NCI-H1417 (cell line): ENCODE measurements around the gene SLC25A40.
A peak's percentile ranks its signal among the peaks of the same experiment; 100 is the strongest.
"Not testable (repeated sequence)": the region's sequence is repeated elsewhere in the genome, so short reads cannot be mapped to it uniquely, and the experiment has no call there.

ENCODE experiments used
- DNase-seq, 3 experiments: peaks; one replicate each; lab custom pipeline; 2025; lab: John Stamatoyannopoulos, UW

Gene SLC25A40

DNA sequence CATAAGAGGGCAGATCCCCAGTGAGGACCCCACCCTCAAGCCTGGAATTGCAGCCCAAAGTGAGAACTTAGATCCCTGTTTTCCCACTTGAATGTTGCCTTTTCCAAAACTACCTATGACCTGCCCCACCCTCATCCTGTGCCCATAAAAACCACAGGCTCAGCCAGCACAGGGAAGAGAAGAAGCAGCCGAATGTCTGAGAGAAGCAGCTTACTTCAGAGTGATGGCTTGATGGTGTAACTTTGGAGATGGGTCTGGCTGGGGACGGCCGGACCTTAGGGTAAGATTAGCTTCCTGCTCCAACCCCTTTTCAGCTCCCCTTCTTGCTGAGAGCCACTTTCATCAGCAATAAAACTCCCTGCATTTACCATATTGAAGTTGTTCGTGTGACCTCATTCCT, 5.7 kb downstream of the SLC25A40 start:
- no peak for DNase-seq

DNA sequence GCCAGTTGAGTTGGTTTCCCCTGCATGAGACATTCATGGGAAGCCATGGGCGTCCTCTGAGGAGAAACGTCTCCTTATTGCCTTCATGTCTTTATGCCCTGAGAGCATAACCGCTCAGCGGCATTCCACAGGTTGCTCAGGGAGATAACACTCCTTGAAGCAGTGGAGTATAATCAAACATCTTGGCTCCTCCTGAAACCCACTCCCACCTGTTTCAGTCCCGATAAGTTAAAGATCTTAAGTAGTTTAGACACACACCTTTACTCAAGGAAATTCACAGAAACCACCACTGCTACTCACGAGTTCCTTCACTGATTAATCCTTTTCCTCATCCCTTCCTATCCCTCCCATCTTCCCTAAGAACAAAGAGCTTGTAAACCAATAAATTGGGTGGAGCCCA, 9.6 kb downstream of the SLC25A40 start:
- not testable (repeated sequence) for DNase-seq

DNA sequence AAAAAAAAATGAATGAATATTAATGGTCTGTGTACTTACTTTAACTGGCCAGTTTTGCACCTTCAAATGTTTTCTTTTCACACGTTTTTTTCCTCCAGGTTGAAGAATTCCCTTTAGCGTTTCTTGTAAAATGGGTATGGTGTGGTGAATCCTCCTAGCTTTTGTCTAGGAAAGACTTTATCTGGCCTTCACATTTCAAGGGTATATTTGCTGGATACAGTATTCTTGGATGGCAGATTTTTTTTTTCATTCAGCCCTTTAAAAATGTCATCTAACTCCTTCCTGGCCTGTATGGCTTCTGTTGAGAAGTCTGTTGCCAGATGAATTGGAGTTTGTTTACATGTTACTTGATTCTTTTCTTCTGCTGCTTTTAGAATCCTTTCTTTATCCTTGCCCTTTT, 10.1 kb downstream of the SLC25A40 start:
- DNase-seq, result no peak

DNA sequence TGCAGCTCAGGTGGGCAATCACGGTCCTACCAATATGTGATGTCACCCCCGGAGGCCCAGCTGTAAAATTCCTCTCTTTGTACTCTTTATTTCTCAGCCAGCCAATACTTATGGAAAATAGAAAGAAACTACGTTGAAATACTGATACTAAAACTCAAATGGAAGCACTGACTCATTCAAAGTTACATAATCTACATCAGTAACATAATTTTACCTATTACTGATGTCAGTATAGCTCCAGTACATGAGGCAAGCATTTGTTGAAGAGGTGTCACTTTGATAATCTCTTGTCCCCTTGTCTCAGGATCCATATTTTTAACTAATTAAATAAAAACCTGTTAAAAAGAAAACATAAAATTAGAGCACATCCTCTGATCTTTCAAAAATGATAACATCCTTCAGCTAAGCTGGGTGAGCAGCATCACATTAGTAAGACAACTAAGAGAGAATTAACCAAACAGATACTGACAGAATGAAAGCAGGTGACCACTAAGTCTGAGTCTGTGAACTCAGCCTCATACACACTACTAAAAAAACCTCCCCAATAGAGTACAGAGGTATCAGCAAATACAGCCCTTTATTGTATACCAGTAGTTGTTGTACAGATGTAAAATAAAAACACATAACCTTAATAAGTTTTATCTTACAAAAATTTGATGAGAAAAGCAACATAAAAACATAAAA, 17.6 kb downstream of the SLC25A40 start:
- no peak for DNase-seq

DNA sequence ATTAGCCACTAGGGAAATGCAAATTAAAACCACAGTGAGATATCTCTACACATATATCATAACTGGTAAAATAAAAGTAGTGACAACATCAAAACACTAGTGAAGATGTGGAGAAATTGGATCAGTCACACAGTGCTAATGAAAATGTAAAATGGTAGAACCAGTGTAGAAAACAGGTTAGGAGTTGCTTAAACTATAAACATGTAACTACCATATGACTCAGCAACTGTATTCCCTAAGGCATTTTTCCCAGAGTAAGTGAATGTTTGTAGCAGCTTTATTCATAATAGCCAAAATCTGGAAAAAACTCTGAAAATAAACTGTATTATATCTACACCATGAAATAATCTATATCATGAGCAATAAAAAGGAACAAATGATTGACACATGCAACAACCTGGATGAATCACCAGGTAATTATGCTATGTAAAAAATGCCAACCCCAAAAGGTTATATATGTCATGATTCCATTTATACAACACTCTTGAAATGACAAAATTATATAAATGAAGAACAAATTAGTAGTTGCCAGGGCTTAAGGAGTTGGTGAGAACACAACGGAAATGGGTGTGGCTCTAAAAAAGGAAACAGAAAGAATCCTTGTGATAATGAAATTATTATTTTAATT, 22.8 kb downstream of the SLC25A40 start:
- DNase-seq, result no peak

DNA sequence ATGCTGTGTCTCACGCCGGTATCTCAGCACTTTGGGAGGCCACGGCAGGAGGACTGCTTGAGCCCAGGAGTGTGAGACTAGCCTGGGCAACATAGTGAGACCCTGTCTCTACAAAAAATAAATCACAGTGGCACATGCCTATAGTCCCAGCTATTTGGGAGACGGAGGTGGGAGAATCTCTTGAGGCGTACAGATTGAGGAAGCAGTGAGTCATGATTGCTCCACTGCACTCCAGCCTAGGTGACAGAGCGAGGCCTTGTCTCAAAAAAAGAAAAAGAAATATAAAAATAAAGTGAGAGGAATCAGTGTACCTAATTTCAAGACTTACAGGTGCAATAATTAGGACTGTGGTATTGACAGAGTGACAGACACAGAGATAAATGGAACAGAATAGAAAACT, 23.9 kb downstream of the SLC25A40 start:
- no peak for DNase-seq

DNA sequence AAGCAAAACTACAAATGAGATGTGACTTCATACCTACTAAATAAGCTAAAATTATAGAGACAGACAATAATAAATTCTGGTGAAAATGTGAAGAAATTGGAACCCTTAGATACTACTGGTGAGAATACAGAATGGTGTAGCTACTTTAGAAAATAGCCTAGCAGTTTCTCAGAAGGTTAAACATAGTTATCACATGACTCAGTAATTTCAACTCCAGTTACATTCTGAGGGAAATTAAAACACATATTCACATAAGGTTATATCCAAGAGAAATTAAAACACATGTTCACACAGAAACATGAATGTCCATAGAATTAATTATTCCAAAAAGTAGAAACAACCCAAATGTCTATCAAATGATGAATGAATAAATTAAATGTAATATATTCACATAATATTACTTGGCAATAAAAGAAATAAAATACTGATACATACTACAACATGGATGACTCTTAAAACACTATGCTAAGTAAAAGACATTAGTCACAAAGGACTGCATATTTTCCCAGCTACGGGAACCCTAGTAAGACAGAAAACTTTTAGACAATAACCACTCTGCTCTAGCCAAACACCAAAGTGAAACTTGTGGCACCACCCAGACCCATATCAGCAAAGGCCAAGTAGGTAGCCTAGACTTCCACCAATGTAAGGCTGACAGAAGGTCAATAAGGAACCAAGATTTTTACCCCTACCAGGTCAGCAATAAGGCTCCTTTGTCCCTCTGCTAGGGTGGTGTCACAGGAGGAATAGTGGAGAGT, 25.1 kb downstream of the SLC25A40 start:
- DNase-seq, result no peak

DNA sequence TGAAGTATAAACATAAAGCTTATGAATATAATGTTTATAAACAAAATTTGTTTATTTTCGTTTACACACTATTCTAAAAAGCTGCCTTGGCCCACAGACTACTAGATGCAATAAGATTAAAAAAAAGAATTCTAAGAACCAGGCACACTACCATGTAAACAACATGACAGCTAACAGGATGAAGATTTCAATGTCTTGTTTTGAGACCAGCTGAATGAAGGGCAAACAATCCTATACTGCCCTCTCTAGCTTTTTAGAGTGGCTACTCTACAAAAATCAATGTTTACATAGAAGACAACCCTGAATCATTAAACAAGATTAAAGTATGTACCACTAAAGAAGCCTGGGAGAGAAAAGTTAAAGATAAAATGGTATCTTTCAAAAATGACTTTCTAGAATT, 38.6 kb downstream of the SLC25A40 start:
- peak in 1 of 3 experiments; percentile 19 for DNase-seq

DNA sequence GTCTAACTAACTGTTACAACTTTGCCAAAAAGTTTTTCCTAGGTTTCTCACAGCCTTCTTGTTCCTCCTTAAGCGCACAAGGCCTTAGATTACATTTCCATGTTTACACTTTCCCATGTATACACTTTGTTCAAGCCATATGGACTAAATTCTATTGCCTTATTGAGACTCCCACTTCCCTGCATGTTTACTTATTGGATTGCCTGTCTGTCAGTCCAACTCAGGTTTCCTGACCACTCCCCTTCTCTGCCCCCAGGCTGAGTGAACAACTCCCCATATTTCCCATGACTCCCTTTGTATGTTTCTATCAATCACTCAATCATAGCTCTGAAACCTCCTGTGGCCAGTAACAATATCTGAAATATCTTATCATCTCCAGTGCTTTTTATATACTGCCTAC, 43.0 kb downstream of the SLC25A40 start:
- peak in 1 of 3 experiments; percentile 42 for DNase-seq

DNA sequence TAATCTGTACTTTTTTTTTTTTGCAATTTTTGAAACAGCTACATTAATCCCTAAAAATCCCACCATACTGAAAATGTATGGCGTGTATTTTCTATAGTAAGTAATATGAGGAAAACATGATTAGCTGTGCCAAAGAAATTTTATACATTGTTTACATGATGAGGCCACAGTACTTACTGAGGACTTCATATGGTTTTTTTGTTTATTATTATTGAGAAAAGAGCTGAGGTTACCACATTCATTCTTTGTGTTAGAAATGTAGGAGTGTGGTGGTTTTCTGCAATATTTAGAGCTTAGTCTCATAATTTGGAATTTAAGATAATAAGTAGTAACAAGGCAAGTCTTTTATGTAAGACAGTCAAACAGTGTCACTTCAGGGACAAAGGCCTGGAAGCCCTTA, 45.1 kb downstream of the SLC25A40 start:
- no peak for DNase-seq

DNA sequence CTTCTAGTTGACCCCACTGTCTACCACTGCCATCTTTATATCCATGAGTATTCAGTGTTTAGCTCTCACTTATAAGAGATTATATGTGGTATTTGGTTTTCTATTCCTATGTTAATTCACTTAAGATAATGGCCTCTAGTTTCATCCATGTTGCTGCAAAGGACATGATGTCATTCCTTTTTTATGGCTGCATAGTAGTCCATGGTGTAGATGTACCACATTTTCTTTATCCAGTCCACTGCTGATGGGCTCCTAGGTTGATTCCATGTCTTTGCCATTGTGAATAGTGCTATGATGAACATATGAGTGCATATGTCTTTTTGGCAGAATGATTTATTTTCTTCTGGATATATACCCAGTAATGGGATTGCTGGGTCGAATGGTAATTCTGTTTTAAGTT, 47.8 kb downstream of the SLC25A40 start:
- not testable (repeated sequence) for DNase-seq

DNA sequence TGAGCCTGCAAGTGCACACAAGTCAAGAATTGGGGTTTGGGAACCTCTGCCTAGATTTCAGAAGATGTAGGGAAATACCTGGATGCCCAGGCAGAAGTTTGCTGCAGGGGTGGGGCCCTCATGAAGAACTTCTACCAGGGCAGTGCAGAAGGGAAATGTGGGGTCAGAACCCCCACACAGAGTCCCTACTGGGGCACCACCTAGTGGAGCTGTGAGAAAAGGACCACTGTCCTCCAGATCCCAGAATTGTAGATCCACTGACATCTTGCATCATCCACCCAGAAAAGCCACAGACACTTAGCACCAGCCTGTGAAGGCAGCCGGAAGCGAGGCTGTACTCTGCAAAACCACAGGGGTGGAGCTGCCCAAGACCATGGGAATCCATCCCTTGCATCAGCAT, 50.8 kb downstream of the SLC25A40 start:
- not testable (repeated sequence) for DNase-seq

DNA sequence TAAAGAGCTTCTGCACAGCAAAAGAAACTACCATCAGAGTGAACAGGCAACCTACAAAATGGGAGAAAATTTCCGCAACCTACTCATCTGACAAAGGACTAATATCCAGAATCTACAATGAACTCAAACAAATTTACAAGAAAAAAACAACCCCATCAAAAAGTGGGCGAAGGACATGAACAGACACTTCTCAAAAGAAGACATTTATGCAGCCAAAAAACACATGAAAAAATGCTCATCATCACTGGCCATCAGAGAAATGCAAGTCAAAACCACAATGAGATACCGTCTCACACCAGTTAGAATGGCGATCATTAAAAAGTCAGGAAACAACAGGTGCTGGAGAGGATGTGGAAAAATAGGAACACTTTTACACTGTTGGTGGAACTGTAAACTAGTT, 54.1 kb downstream of the SLC25A40 start:
- DNase-seq, result not testable (repeated sequence)

DNA sequence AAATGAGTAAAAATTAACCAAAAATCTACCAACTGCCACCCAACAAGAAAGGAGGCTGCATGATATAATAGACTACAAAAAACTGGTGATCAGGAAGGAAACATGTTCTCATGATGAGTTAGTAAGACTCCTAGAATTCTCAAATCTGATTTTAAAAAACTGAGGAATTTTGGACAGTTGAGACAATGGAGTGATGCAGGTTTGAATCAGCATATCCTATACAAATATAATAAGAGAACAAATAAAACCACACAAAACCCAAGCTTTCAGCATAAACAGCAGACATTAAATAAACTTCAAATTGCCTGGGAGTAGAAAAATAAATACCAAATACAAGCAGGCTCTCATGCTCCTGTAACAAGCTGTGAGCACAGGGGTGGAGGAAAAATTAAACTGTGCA, 57.8 kb downstream of the SLC25A40 start:
- DNase-seq, result peak in 1 of 3 experiments; percentile 50

DNA sequence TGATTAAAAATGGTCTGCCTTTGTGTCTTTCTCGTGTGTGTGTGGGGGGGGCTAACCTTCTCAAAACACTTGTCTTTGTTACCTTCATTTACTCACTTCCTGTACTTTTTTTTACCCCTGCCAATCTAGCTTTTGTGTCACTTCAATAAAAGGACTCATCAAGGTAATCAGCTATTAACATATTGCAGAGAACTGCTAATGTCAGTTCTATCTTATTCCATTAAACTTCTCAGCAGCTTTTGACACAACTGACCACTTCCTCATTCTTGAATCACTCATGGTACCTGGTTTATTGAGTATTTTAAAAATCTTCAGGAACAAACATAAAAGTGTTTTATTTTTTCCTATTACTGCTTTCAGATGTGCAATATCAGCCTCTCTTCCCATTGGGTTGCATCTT, 59.8 kb downstream of the SLC25A40 start:
- peak in 1 of 3 experiments; percentile 47 for DNase-seq

DNA sequence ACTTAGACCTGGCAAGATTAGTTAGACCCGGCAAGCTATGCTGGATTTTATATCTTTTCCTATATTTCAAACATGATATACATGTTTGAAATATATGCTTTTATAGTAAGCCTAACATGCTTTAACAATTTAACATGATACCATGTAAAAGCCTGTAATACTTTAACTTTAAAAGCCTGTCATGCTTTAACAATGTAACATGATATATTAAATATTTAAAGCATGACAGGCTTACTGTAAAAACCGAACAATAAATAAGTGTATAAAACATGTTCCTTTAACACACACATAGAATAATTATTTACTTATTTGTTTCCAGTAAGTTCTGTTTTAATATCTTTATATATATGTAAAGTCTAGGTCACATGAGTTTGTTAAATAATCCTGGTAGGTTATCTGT, 65.4 kb downstream of the SLC25A40 start:
- DNase-seq, result no peak

DNA sequence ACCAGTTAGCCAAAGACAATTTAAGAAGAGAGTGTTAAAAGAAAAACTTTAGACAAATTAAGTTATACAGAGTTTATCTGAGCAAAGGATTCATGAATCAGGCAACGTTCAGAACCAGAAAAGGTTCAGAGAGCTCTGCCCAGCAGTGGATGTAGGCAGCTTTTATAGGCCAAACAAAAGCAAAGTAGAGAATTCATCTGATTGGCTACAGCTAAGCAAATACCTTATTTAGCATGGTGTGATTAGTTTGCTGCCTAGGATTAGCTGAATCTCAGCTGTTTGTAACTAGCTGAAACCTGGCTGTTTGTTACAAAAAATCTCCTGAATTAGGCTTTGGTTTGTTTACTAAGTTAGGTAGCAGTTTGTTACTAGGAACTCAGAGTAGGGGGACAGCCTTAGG, 66.0 kb downstream of the SLC25A40 start:
- peak in 1 of 3 experiments; percentile 43 for DNase-seq

DNA sequence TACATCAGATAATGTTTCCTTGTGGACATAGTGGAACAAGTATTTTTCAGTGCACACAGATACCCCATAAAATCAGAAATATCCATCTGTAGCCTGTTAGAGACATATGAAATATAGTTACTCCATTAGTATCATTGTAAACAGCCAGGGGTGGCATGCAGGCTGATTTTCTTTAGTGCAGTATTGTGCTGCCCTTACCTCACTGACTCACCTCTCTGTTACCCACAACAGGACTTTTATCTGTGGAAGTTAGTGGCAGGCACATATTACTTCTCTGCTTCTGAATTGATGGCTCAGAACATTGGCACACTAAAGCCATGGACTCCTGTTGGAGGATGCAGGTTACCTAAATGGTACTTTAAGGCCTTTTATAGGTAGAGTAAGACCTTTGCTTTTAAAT, 70.0 kb downstream of the SLC25A40 start:
- DNase-seq, result no peak

DNA sequence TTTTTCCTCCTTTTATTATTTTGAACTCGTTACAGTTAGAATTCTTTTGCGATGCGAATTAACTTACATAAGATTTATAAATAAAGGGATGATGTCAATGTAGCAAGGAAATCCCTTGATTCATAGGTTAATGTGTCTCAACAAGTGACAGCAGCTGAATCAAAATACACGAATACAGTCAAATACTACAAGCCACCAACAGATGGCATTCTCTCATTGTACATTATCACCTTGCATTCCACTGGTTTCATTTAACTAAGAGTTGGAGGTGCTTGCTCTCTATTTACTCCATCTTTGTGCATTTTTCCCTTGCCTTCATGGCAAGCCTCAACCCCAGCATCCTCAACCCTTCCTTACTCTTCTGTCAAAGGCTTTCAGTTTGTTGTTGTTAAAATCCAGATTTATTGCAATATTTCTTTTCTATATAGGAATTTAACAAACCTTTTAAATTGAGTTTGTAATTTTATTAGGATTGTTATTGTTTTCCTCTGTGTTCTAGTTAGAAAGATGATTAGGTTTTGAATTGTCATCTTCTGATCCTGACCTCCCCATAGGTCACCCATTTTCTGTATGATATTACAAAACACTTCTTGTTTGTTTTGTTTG, 78.3 kb downstream of the SLC25A40 start:
- peak; percentile 35 to 87 (median 47) for DNase-seq

DNA sequence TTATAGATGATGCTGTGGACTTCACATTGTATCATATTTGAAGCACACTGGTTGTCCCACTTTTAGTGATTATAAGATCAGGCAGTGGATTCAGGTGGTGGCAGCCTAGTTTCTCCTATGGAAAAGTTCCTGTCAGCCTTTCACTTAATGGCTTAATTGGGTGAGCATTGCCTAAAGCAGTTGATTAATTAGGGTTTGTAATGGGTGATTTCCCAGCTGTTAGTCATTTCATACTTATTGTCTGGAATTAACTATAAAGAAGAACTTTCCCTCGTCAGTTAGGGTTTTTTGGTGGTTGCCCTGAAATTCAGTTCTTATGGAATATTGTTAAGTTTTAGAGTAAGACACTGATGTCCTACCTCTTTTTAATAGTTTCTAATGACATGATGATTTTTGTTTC, 78.8 kb downstream of the SLC25A40 start:
- DNase-seq, result peak in 1 of 3 experiments; percentile 51

DNA sequence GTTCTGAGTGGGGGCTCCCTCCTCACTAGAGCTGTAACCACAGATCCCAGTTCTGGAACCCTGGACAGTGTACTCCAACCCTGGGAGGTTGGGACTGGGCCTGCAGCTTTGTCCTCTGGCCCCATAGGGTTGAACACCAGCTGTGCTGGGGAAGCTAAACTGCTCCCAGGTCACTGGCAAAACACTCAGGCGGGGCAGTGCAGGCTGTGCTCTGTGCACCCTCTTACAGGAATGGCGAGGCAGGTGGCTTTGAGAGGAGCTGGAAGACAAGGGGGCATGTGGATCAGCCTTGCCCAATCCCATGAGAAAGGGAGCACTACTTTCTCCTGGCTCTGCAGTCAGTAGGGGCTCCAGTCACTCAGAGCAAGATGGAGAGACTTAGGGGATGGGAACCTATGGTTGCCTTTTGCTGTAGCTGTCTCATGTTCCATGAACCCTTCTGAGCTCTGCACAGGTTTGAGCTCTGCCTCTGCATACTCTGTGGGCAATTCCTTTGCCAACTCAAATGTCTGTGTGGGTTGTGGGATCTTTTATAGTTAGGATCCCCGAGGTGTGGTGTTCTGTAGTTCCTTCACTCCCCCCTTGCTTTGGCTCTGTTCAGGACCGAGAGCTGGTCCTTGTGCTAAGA, 90.7 kb downstream of the SLC25A40 start:
- no peak for DNase-seq

DNA sequence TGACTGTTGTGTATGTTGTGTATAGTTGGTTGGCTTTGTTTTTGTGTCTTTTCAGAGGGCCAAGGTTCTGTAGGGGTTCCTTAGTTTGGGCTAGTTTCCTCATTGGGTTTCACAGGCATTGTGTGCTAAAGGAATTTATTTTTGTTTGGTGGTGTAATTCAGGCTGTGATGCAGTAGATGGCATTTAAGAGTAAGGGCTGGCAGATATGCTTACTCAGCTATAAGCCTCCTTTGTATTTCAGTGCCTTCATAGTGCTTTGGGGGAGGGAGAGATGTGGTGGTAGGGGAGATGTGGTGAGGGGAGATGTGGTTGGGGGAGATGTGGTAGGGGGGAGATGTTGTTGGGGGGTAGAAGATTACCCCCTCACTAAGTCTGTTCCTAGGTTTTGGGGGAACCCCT, 91.7 kb downstream of the SLC25A40 start:
- DNase-seq, result no peak
